GM19023 (cell line): ENCODE measurements around the gene JPH2.

Experiments used
- ATAC-seq: cut with Tn5 transposase; IDR thresholded peaks from one replicate; pipeline ENCODE4 v1.9.1; 2021; ENCODE audit warnings: mild to moderate bottlenecking, moderate library complexity; ENCODE audit not compliant: unreplicated experiment

JPH2 gene

DNA sequence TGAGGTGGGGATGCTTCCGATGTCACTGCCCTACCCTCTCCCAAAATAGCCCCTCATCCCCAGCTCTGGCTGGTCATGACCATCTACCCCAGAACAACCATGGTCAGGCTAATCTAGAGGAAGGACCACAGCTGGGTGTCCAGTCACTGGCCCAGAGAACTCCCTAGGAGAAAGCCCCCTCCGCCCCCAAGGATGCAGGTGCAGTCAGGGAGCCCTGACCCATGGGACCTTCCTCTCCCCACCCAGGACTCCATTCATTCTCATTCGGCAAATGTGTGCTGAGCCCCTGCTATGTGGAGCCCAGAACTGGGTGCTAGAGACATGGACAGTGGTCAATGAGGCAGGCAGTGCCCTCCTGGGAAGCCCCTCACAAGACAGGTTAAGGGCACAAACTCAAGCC, 60.5 kb downstream of the JPH2 start:
- ATAC-seq = no peak

DNA sequence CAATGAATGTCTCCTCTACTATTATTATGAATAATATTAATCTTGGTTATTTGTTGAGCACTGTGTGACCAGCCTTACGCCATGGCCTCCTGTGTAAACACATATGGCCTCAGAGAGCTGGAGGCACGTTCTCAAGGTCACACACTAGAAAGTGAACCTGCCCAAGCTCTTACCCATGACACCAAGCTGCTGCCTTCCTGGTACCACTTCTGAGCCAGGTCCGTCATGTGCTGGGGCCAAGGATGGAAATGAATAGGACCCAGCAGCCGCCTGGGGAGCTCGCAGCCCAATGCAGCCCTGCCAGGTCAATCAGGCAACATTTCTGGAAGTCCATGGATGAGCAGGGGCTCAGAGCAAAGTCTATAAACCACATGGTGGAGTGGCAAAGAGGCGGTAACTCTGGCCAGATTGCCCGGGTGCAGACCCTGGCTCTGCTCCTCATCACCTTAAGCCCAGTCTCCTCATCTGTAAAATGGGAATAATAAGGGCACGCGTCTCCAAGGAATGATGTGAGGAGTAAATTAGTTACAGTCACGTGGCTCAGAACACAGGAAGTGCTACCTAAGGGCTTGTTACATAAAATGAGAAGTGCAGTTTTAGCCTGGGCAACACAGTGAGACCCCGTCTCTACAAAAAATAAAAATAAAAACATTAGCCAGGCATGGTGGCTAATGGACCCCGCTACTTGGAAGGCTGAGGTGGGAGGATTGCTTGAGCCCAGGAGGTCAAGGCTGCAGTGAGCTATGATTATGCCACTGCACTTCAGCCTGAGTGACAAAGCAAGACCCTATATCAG, 61.5 kb downstream of the JPH2 start:
- ATAC-seq = no peak

DNA sequence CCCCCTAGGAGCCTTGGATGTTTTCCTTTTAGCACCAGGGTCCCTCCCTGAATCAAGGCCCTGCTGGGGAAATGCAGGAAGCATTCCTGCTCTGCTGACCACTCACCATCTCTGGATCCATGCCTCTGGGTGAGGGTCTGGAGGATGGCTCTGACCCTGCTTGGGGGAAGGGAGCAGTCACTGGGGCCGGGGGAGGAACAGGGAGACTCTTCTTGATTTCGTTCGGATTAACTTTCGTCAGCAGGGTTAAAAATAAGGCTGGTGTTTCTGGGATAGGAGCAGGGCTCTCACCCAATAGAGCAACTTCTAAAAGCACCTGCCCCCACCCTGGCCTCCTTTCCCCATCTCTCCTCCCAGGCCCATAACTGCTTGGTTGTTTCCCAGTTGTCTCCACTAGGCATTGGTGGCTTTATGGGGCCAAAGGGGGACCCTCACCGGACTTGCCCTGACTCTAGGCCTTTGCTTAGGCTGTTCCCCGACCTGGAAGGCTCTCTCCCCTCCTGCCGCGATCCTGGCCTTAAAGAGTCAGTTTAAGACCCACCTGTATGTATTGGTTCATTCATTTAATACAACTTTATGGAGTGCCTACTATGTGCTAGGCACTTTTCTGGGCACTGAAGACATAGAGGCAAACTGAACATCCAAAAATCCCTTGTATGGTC, 63.0 kb downstream of the JPH2 start:
- ATAC-seq = no peak

DNA sequence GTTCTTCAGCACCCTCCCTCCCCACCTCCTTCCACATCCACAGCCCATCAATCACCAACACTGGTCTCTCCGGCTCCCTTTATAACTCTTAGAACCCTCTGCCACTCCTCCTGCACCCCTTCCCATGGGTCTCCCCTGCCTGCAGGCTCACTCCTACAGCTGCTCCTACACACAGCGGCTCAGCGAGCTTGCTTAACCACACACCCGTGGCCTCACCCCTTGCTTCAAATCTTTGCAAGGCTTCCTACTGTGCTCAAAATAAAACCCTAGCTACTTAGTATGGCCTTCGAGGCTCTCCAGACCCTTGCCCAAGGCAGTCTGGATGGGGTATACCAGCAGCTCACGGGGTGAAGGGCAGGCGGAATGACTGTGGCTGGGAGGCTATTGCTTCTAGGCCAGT, 63.7 kb downstream of the JPH2 start:
- ATAC-seq = no peak

DNA sequence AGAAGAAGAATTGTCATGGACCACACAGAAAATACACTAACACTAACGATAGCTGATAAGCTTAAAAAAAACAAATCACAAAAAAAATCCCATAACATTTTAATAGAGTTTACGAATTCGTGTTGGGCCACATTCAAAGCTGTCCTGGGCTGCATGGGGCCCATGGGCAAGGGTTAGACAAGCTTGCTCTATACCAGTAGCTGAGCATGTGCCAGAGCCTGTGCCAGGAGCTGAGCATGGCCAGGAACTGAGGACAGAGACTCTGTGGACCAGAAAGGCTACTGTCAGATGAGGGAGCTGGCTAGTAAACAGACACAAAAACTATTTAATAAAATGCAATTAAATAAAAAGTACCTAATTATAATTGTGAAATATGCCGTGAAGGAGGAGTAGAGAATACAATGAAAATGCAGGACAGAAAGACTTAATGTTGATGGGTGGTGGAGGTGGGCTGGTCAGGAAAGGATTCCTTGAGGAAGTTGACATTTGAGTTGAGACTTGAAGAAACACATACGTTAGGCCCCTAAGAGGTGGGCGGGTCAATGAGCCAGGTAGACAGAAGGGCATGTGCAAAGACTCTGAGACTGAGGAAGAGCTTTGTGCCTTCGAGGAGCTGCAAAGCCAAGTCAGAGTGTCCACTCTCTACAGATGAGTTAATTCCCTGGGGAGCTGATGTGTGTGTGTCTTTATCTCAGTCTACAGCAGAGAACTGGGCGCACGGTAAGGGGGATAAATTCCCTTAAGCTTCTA, 66.1 kb downstream of the JPH2 start:
- no peak for ATAC-seq

DNA sequence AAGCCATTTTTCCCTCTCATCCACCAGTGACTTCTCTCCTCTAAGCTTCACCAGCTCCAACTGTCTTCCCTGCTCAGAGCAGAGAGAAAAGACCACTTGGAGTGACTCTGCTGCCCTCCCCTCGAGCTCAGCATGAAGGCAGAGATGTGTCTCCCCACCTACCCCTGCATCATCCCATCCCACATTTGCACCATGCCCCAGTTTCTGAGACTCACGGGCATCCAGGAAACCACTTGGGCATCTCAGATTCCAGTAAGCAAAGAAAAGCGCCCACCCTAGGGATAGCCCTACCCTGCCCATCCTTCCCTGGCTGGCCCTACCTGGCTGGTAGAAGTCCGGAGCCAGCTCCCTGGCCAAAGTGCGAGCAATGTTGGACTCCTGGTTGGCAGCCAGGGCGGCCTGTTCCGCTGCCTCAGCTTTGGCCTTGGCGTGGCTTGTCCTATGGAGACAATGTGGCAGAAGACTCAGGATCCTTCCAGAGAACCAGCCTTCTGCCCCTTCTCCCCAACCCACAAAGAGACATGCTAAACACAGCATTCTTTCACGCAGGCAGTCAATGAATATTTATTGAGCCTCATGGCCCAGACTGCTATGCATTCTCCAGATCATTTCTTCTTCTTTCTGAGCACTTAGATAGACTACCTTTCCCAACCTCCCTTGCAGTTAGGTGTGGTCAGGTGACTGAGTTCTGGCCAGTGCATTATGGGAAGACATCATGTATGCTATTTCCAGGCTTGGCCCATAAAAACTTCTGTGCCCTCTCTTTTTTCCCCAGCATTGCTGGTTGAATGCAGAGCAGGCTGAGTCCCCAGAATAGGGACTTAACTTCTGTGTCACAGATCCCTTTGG, 68.6 kb downstream of the JPH2 start:
- ATAC-seq = no peak

DNA sequence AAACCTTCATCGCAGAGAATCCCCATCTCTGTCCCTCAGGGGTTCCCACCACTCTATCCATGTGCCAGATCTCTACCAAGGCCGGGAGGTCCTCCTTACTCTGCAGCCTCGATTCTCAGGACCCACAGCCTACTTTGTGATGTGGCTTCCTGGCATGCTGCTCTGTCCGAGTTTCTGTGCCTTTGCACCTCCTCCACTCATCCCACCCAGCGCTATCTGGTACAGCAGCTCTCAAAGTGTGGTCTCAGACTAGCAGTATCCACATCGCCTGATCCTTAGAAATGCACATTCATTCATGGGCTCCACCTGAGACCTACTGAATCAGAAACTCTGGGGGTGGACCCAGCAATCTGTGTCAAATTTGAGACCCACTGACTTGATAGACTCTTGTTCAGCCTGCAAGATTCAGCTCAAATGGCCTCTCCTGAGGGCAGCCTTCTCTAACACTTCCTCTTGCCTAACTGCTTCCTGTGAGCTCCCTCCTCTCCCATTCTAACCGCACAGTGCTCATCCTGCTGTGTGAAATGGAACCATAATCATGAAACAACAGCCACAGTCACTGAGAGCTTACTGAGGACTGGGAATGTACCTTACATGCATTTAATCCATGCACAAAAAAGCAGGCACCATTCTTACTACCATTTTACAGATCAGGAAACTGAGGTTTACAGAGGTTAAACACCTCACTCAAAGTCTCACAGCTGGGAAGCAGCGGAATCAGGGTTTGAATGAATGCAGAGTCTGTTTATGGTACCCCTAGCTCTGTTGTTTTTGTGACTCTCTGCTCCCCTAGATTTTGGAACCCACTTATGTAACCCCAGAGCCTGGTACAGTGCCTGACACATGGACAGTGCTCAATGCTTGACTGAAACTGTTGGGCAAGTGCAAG, 69.4 kb downstream of the JPH2 start:
- ATAC-seq = no peak

DNA sequence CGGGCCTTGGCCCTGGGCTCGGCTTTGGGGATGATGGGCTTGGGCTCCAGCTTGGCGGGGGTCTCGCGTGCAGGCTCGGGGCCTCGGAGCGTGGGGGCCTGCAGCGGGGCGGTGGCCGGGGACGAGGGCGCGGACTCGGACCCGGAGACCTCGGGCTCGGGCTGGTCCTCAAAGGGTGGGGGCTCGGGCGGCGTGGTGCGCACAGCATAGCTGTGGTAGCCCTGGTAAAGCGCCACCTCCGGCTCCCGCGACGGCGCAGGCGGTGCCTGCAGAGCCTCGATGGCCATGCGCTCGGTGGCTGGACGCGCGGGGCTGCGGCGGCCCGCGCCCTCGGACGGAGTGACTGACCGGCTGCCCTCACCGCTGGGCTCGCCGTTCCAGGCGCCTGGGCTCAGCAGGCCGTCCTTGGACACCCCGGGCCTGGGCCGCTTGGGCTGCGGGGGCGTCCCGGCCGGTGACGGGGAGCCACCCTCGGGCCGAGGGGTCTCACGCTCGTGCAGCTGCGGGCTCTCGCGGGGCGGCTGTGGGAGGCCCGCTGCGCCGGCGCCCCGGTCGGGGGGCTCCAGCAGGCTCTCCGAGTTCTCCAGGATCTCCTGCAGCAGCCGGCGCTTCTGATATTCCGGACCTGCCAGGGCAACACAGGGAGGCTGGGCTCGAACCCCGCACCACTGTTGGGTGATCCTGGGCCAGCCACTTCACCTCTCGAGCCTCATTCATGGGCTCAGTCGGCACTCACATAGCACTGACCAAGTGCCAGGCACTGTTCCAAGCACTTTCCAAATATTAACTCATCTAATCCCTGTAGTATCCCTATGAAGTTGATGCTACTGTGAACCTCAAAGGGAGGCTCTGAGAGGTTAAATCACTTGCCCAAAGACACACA, 71.0 kb downstream of the JPH2 start:
- ATAC-seq = no peak

DNA sequence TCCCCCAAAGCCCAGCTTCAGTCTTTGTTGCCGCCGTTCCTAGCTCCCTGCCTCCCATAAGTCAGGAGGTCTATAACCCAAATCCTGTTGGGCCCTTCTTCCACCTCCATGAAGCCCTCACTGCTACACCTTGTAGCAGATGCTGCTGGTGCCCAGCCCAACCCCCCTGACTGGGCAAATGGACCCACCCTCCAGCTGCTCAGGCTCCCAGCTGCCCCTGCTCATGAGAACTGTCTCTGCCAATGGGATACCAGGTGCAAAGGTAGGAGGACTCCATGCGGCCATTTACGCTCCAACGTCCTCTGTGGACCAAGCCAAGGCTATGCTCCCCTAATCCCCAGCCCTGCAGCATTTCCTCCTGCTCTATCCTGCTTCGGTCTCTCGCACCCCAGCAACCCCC, 71.8 kb downstream of the JPH2 start:
- ATAC-seq = no peak

DNA sequence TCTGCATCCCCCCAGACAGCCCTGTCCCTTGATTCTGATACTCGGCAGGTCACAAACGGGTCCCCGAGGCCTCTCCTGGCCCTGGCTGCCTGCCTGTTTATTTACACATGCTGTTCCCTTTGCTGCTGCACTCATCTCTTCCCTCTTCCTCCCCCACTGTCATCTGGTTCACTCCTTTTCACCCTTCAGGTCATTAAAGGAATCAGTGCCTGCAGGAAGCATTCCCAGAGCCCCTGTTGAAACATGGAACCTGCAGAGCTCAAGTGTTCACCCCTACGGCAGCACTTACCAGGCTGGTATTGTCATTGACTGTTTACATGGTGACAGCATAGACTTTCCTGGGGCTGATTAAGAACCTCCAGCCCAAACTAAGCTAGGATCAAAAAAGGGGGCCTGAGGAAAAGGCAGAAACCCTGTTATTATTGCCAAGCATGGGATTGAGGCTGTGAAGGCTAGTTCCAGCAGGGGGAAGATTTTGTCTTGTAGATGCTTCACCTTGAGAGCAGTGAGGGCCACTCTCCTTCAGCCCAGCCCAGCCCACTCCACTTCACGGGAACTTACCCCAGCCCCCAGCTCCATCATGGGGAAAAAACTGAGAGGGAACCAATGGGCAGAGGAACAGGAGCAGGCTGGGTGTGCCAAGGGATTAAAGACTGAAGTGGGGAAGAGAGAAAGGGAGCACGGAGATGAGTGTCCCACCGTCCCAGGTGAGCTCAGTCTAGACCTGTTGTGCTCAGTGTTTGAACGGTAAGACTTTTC, 73.2 kb downstream of the JPH2 start:
- ATAC-seq = no peak

DNA sequence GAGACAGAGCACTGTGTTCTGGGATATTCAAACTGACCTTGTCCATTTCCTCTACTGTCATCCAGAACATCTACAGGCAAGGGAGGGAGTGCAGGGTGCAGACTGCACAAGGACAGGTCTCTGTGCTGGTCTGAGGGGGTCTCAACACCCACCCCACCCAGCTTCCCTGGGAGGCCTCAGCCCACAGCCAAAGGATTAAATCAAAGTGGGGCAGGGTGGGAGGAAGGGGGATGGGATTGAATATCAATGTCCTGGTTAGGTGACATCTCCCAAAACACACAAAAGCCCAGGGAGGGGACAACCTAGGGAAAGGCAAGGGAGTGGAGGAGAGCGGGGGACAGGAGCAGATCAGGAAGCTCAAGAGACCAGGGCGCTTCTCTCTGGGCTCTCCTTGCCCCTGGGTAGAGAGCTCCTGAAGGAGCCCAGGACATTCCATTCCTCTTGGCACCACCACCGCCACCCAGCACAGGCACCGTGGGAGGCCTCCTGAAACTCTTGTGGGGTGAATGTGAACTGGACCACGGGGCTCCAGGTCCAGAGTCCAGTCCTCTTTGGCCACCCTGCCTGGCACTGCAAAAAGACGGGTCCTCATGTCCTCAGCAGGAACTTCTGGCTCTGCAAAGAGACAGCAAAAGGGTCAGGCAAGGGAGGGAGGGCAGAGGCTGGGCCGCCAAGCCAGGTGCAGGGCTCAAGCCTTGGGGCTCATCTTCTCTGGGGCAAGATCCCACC, 73.9 kb downstream of the JPH2 start:
- no peak for ATAC-seq

DNA sequence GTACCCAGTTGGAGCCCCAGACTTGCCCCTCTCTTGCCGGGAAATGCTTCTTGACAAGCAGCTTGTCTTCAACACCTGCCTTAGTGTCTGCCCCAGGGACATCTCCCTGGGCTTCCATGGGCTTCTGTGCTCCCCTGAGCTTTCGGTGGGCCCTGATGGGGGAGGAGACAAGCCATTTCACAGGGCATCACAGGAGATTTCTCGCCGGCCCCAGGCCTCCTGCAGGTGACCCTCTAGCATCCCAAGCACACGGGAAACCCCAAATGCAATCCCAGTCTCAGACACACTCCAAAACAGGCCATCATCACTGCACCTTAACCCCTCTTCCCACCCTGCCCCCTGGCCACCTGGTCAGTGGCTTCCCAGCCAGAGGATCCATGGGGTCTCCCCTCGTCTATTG, 74.5 kb downstream of the JPH2 start:
- no peak for ATAC-seq

DNA sequence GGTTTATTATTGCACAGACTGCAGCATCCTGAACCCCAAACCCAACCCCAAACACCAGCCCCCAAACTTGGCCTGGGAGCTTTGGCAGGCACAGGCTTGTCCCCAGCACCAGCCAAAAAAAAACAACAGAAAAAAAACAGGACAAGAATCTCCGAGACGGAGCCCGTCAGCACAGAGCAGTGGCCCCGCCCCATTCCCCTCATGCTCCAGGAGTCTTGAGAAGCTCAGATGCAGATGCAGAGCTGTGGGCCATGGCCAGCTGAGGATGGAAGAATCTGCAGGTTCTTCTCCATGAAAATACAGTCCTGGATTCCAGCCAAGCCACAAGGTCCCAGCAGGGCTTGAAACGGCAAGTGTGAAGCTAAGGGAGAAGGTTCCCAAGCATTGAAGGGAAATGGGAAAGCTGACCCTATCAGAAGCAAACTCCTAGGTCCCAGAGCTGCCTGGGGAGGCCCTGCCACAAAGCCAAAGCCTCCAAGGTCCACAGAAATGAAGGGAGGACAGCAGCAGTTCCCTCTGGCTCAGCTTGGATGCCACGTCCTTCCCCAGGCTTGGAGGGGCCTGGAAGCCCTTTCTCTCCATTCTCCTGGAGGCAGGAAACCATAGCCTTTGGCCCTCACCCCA, 75.2 kb downstream of the JPH2 start:
- ATAC-seq = no peak

DNA sequence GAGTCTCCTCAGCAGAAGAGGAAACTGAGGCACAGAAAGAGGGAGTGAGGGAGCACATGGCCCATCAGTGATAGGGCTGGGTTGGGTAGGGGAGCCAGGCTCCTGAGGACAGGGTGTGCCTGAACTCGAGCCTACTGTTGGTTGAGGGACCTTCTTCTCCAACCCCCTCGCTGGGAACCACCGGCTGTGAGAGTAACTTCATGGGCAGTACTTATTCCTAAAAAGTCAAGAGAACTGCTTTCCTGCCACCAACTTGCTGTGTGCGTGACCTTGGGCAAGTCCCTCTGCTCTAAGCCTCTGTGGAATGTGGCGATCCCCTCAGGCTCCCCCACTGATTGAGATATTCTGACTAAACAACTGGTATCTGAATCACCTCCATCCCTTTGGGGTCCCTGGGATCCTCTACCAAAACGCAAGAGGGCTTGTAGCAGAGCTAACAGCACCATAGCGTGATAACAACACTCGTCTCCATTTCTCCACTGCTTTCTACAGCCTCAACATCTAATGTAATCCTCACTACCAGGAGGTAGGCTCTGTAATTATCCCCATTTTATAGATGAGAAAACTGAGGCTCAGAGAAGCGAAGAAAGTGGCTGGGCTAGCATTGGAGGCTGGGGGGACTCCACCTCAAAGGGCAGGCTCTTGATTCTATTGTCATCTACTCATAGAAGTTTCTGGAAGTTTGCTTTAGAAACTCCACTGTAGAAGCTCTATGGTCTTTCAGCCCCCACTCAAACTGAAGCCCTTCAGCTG, 76.0 kb downstream of the JPH2 start:
- ATAC-seq = no peak

DNA sequence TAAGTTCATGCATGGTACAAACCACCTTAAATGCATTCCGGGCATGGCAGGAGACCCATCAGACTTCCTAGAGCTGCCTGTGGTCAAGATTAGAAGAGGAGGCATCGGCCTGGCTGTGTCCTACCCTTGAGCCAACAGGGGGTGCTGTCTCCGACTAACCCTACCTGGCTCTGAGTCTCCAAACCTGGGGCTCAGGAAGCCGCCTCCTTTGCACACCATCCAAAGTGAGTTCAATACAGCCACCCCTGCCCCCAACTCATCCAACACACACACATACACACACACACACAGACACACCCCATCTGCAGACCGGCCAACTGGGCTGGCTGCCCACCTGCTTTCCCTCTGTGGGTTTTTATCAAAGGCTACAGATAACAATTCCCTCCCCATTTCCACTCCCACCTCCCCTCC, 77.0 kb downstream of the JPH2 start:
- no peak for ATAC-seq

DNA sequence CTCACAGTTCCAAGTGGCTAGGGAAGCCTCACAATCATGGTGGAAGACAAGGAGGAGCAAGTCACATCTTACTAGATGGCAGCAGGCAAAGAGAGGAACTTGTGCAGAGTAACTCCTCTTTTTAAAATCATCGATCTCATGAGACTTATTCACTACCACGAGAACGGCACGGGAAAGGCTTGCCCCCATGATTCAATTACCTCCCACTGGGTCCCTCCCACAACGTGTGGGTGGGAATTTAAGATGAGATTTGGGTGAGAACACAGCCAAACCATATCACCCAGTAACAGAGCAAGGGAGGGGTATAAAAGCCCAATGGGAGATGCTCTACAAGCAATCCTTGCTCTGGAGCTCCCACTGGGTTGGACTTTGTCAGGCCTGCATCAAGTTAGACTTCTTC, 80.4 kb downstream of the JPH2 start:
- no peak for ATAC-seq
